WTC11 (cell line): ENCODE measurements around the gene BOK. TPM values are rescaled to one million over a fixed set of nuclear protein-coding genes. Genes with fewer than 3 reads are reported as not detected.

ENCODE experiments used
- ATAC-seq: fragments of 200-7000 bp; cut with Tn5 transposase; 2 replicates; pipeline ENCODE4 v1.10.0; 2021; ENCODE audit warnings: mild to moderate bottlenecking, moderate library complexity
- CTCF ChIA-PET: fragments of 300-600 bp; sonication (Branson Sonifier 250); formaldehyde crosslinking; loops from one replicate; lab custom pipeline; 2021; ENCODE audit warnings: antibody characterized with exemption; lab: Charles Lee
- POLR2A ChIA-PET: fragments of 350-600 bp; sonication (Branson Sonifier 250); formaldehyde crosslinking; loops from one replicate; lab custom pipeline; 2021; ENCODE audit warnings: antibody characterized with exemption; lab: Charles Lee
- DNase-seq: peaks from one replicate; pipeline ENCODE4 v3.0.0; 2021; ENCODE audit warnings: low spot score
- H3K27ac Mint-ChIP-seq: 2 replicates; pipeline ENCODE4 v1.8.0; 2021; ENCODE audit warnings: mixed read lengths
- H3K27me3 Mint-ChIP-seq: 2 replicates; pipeline ENCODE4 v1.8.0; 2021; ENCODE audit warnings: low read depth, mild to moderate bottlenecking, moderate library complexity, mixed read lengths
- H3K36me3 Mint-ChIP-seq: 2 replicates; pipeline ENCODE4 v1.8.0; 2021; ENCODE audit warnings: mixed read lengths
- H3K4me1 Mint-ChIP-seq: 2 replicates; pipeline ENCODE4 v1.8.0; 2022; ENCODE audit warnings: mixed read lengths
- H3K4me3 Mint-ChIP-seq: 2 replicates; pipeline ENCODE4 v1.8.0; 2021; ENCODE audit warnings: mild to moderate bottlenecking, moderate library complexity, mixed read lengths
- H3K9me3 Mint-ChIP-seq: 2 replicates; pipeline ENCODE4 v1.8.0; 2021; ENCODE audit warnings: mixed read lengths
- CBFB ChIP-seq: sonication (generic); formaldehyde crosslinking; IDR thresholded peaks from 2 replicates; pipeline ENCODE4 v1.8.1; 2022; ENCODE audit warnings: mild to moderate bottlenecking, low read depth, missing genetic modification reagents
- EMX1 ChIP-seq: fragments of 250-450 bp; sonication (Bioruptor Pico); IDR thresholded peaks from 2 replicates; pipeline ENCODE4 v1.8.0; 2021; ENCODE audit warnings: mild to moderate bottlenecking
- FOXJ3 ChIP-seq: sonication (generic); formaldehyde crosslinking; IDR thresholded peaks from 2 replicates; pipeline ENCODE4 v1.9.0; 2021; ENCODE audit warnings: missing genetic modification reagents, mild to moderate bottlenecking, borderline replicate concordance
- FOXP1 ChIP-seq: sonication (generic); formaldehyde crosslinking; IDR thresholded peaks from 2 replicates; pipeline ENCODE4 v1.8.0; 2022; ENCODE audit warnings: missing genetic modification reagents, mild to moderate bottlenecking, moderate library complexity, borderline replicate concordance
- IRF2 ChIP-seq: sonication (generic); formaldehyde crosslinking; IDR thresholded peaks from 2 replicates; pipeline ENCODE4 v1.8.0; 2022; ENCODE audit warnings: low read depth, missing genetic modification reagents, borderline replicate concordance
- JUN ChIP-seq: sonication (generic); formaldehyde crosslinking; IDR thresholded peaks from 2 replicates; pipeline ENCODE4 v1.8.0; 2023; ENCODE audit warnings: mild to moderate bottlenecking, missing genetic modification reagents
- MXD4 ChIP-seq: fragments of 250-450 bp; sonication (Bioruptor Pico); IDR thresholded peaks from 2 replicates; pipeline ENCODE4 v1.8.0; 2021; ENCODE audit warnings: mild to moderate bottlenecking, moderate library complexity, borderline replicate concordance
- MYBL2 ChIP-seq: sonication (generic); formaldehyde crosslinking; IDR thresholded peaks from 2 replicates; pipeline ENCODE4 v1.8.1; 2023; ENCODE audit warnings: mild to moderate bottlenecking, moderate library complexity, missing genetic modification reagents
- NFYB ChIP-seq: sonication (generic); formaldehyde crosslinking; conservative IDR thresholded peaks from 2 replicates; pipeline ENCODE4 v1.8.0; 2022; ENCODE audit warnings: low read depth, missing genetic modification reagents
- NR2C2 ChIP-seq: sonication (generic); formaldehyde crosslinking; IDR thresholded peaks from 2 replicates; pipeline ENCODE4 v1.8.0; 2022; ENCODE audit warnings: mild to moderate bottlenecking, missing genetic modification reagents
- NR3C1 ChIP-seq: sonication (generic); formaldehyde crosslinking; conservative IDR thresholded peaks from 2 replicates; pipeline ENCODE4 v1.8.1; 2023; ENCODE audit warnings: low read depth, mild to moderate bottlenecking, missing genetic modification reagents
- OVOL2 ChIP-seq: fragments of 250-450 bp; sonication (Bioruptor Pico); IDR thresholded peaks from 2 replicates; pipeline ENCODE4 v1.9.0; 2021; ENCODE audit warnings: mild to moderate bottlenecking, borderline replicate concordance
- RORB ChIP-seq: fragments of 250-450 bp; sonication (Bioruptor Pico); IDR thresholded peaks from 2 replicates; pipeline ENCODE4 v1.9.0; 2021; ENCODE audit warnings: mild to moderate bottlenecking
- SMAD4 ChIP-seq: sonication (generic); formaldehyde crosslinking; IDR thresholded peaks from 2 replicates; pipeline ENCODE4 v1.8.0; 2022; ENCODE audit warnings: mild to moderate bottlenecking, missing genetic modification reagents
- SOX15 ChIP-seq: fragments of 250-450 bp; sonication (Bioruptor Pico); IDR thresholded peaks from 2 replicates; pipeline ENCODE4 v1.9.0; 2021; ENCODE audit warnings: mild to moderate bottlenecking
- SP1 ChIP-seq: sonication (generic); formaldehyde crosslinking; conservative IDR thresholded peaks from 2 replicates; pipeline ENCODE4 v1.8.1; 2022; ENCODE audit warnings: missing genetic modification reagents
- TEAD1 ChIP-seq: sonication (generic); formaldehyde crosslinking; IDR thresholded peaks from 2 replicates; pipeline ENCODE4 v1.8.0; 2022; ENCODE audit warnings: mild to moderate bottlenecking, missing genetic modification reagents
- TEAD4 ChIP-seq: sonication (generic); formaldehyde crosslinking; IDR thresholded peaks from 2 replicates; pipeline ENCODE4 v1.8.0; 2022; ENCODE audit warnings: mild to moderate bottlenecking, missing genetic modification reagents
- ZBTB21 ChIP-seq: sonication (generic); formaldehyde crosslinking; IDR thresholded peaks from 2 replicates; pipeline ENCODE4 v1.8.1; 2023; ENCODE audit warnings: mild to moderate bottlenecking, missing genetic modification reagents, borderline replicate concordance
- ZNF671 ChIP-seq: fragments of 250-450 bp; sonication (Bioruptor Pico); IDR thresholded peaks from 2 replicates; pipeline ENCODE4 v1.8.0; 2021; ENCODE audit warnings: mild to moderate bottlenecking
- total RNA-seq: library from RNA; stranded (reverse); gene quantifications from 3 replicates; pipeline ENCODE4 v1.2.3, GENCODE V29; 2021
- TF ChIP-seq, protein P1 (sequence below): sonication (generic); formaldehyde crosslinking; conservative IDR thresholded peaks from 2 replicates; pipeline ENCODE4 v1.8.1; 2023; ENCODE audit warnings: mild to moderate bottlenecking, low read depth, missing genetic modification reagents, moderate library complexity
- TF ChIP-seq, protein P2 (sequence below): fragments of 250-450 bp; sonication (Bioruptor Pico); IDR thresholded peaks from 2 replicates; pipeline ENCODE4 v2.1.2; 2022; ENCODE audit warnings: mild to moderate bottlenecking, moderate library complexity
- TF ChIP-seq, protein P3 (sequence below): sonication (generic); formaldehyde crosslinking; IDR thresholded peaks from 2 replicates; pipeline ENCODE4 v1.8.1; 2023; ENCODE audit warnings: mild to moderate bottlenecking, missing genetic modification reagents, moderate library complexity
- TF ChIP-seq, protein P4 (sequence below): sonication (generic); formaldehyde crosslinking; IDR thresholded peaks from 2 replicates; pipeline ENCODE4 v1.8.1; 2022; ENCODE audit warnings: missing genetic modification reagents, borderline replicate concordance

The BOK gene
- total RNA-seq, 1 experiment from 2014 or later = 39.4 TPM

DNA sequence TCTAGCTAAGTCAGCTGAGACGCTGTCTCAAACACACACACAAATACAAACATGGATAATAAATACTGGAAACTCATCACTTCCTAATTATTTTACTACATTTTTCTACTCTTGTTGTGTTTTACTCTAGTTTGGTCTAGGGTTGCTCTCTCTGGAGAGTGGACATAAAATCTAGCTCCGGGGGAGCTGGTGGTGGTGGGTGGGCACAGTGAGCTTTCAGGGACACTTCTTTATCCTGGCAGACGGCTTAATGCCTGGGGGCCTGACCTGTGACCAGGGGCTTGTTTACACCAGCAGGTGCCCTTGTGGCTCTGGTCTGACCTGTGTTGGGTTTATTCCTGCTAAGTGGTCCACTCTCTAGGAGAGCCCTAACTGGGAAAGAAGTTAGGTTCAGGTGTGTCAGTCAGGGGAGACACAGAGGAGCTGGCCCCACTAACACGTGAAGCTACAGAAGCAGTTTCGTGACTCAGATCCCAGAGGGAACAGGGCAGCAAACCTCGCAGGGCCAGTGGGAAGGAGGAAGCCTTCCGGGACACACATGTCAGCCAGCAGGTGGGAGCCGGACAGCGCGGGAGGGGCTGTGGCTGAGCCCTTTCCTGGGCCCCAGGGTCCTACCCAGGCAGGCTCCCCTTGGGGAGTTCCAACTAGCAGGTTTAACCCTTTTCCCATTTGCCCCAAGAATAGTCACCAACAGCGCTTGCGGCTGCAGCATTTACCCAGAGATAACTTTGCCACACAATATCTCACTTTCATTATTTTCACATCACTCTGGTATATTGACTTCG is 22.5 kb upstream of the BOK start:
- DNase-seq (no peak), ATAC-seq (no peak; the same call in 1 of the 2 replicates)
- Mint-ChIP-seq H3K4me3 (no peak overlapping the region), H3K27ac (no peak overlapping the region)
- POLR2A ChIA-PET = interaction anchor here (0.5 kb wide), 1 partner anchor 165 kb away, joined by 4 read pairs; no protein-coding TSS in a partner anchor
- CTCF ChIA-PET = no interaction called here
- TF ChIP-seq JUN (no peak), ZBTB21 (CRISPR knock-in tag) (no peak), SMAD4 (CRISPR knock-in tag) (no peak), NR3C1 (CRISPR knock-in tag) (no peak), ZNF671 (no peak), RORB (CRISPR knock-in tag) (no peak)
- TF ChIP-seq, protein P1, sequence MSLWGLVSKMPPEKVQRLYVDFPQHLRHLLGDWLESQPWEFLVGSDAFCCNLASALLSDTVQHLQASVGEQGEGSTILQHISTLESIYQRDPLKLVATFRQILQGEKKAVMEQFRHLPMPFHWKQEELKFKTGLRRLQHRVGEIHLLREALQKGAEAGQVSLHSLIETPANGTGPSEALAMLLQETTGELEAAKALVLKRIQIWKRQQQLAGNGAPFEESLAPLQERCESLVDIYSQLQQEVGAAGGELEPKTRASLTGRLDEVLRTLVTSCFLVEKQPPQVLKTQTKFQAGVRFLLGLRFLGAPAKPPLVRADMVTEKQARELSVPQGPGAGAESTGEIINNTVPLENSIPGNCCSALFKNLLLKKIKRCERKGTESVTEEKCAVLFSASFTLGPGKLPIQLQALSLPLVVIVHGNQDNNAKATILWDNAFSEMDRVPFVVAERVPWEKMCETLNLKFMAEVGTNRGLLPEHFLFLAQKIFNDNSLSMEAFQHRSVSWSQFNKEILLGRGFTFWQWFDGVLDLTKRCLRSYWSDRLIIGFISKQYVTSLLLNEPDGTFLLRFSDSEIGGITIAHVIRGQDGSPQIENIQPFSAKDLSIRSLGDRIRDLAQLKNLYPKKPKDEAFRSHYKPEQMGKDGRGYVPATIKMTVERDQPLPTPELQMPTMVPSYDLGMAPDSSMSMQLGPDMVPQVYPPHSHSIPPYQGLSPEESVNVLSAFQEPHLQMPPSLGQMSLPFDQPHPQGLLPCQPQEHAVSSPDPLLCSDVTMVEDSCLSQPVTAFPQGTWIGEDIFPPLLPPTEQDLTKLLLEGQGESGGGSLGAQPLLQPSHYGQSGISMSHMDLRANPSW = no peak
- TF ChIP-seq, all 79 proteins: peak for 0
- no peaks in the 10 kb centered on the region for H3K36me3 Mint-ChIP-seq
- no peaks in the 10 kb centered on the region for H3K9me3 Mint-ChIP-seq
- H3K27me3 Mint-ChIP-seq = peaks cover 16% of the 10 kb centered on the region
- H3K4me1 Mint-ChIP-seq = peaks cover 4% of the 10 kb centered on the region

DNA sequence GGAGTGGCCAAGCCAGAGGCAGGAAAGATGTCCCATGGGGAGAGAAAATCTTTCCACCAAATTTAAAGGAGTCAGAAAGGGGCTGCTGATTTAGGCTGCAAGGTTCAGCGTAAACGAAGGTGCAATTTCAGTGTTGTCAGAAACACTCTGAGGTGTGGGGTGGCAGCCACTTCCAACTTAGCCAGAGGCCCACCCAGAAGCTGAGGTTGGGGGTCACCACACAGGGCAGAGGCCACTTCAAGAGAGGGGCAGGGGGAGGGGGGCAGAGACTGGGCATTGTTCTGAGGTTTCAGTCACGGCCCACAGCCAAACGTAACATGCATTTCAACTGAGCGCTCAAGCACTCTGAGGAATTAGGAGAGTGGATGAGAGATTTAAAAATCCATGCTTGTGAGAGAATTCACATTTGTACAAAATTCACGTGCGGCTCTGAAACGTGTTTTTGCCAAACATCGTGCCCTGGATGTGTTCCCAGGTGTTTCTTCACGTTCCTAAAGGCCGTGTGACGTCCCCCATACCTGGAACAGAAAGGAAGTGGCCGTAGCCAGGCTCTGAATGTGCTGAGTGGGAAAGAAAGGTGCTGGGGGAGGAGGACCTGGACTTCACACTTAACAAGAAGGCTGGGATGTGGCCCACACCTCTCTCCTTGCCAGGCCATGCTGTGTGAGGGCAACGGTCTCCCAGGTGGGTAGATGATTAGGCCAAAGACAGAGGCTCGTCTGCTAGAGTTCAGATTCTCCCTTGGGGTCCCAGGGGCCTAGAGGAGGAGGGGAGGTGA is 19.5 kb upstream of the BOK start:
- TF ChIP-seq EMX1 (no peak), SP1 (CRISPR knock-in tag) (no peak), IRF2 (CRISPR knock-in tag) (no peak), NFYB (no peak), TEAD1 (CRISPR knock-in tag) (no peak), NR2C2 (CRISPR knock-in tag) (no peak), TEAD4 (CRISPR knock-in tag) (no peak), MXD4 (CRISPR knock-in tag) (no peak), FOXP1 (no peak), FOXJ3 (CRISPR knock-in tag) (no peak), OVOL2 (CRISPR knock-in tag) (no peak), CBFB (CRISPR knock-in tag) (no peak), MYBL2 (CRISPR knock-in tag) (no peak), ZBTB21 (CRISPR knock-in tag) (no peak), SOX15 (CRISPR knock-in tag) (no peak)
- TF ChIP-seq, protein P2, sequence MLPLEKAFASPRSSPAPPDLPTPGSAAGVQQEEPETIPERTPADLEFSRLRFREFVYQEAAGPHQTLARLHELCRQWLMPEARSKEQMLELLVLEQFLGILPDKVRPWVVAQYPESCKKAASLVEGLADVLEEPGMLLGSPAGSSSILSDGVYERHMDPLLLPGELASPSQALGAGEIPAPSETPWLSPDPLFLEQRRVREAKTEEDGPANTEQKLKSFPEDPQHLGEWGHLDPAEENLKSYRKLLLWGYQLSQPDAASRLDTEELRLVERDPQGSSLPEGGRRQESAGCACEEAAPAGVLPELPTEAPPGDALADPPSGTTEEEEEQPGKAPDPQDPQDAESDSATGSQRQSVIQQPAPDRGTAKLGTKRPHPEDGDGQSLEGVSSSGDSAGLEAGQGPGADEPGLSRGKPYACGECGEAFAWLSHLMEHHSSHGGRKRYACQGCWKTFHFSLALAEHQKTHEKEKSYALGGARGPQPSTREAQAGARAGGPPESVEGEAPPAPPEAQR (CRISPR knock-in tag) = no peak
- TF ChIP-seq, protein P3, sequence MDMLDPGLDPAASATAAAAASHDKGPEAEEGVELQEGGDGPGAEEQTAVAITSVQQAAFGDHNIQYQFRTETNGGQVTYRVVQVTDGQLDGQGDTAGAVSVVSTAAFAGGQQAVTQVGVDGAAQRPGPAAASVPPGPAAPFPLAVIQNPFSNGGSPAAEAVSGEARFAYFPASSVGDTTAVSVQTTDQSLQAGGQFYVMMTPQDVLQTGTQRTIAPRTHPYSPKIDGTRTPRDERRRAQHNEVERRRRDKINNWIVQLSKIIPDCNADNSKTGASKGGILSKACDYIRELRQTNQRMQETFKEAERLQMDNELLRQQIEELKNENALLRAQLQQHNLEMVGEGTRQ (CRISPR knock-in tag) = no peak
- TF ChIP-seq, protein P4, sequence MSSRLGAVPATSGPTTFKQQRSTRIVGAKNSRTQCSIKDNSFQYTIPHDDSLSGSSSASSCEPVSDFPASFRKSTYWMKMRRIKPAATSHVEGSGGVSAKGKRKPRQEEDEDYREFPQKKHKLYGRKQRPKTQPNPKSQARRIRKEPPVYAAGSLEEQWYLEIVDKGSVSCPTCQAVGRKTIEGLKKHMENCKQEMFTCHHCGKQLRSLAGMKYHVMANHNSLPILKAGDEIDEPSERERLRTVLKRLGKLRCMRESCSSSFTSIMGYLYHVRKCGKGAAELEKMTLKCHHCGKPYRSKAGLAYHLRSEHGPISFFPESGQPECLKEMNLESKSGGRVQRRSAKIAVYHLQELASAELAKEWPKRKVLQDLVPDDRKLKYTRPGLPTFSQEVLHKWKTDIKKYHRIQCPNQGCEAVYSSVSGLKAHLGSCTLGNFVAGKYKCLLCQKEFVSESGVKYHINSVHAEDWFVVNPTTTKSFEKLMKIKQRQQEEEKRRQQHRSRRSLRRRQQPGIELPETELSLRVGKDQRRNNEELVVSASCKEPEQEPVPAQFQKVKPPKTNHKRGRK = no peak
- DNase-seq (no peak), ATAC-seq (no peak)
- Mint-ChIP-seq H3K4me3 (no peak overlapping the region; the same call in 1 of the 2 replicates), H3K27me3 (peaks cover 41% of the 10 kb centered on the region), H3K9me3 (no peaks in the 10 kb centered on the region), H3K27ac (no peak overlapping the region), H3K36me3 (no peaks in the 10 kb centered on the region), H3K4me1 (peaks cover 4% of the 10 kb centered on the region)
- CTCF ChIA-PET = no interaction called here
- POLR2A ChIA-PET = no interaction called here
